HG03342 (cell line): ENCODE results near the gene RAB22A.
"Not testable (repeated sequence)": the region's sequence is repeated elsewhere in the genome, so short reads cannot be mapped to it uniquely, and the experiment has no call there.

Source experiments
- ATAC-seq: cut with Tn5 transposase; IDR thresholded peaks from one replicate; pipeline ENCODE4 v1.9.1; 2021; ENCODE audit warnings: mild to moderate bottlenecking, moderate library complexity; ENCODE audit not compliant: unreplicated experiment

RAB22A gene

DNA sequence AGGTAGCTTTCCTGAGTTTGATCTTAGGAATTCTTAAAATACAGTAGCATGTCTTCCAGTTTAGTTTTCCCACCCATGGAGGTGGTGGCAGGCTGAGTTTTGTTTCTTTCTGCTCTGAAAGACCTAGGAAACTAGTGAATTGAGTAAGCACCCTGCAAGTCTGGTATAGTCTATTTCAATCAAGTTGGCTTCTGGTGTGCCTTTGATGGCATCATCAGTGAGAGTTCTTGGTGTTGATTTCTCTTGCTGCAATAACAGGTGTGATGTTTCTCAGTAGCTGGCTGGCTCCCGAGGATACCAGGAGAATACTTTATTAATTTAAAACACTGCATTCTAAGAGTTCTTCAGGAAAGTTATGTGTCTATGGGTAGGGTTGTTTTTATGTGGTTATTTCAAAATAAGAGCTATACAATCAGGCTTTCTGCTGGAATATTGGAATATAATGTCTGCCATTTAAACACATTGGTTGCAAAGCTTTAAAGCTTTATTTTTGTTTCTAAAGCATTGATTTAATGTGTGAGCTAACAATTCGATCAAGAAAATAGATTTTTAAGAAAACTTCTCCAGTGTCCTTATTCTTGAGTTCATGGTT is 98.5 kb downstream of the RAB22A start:
- peak; percentile 43 for ATAC-seq

DNA sequence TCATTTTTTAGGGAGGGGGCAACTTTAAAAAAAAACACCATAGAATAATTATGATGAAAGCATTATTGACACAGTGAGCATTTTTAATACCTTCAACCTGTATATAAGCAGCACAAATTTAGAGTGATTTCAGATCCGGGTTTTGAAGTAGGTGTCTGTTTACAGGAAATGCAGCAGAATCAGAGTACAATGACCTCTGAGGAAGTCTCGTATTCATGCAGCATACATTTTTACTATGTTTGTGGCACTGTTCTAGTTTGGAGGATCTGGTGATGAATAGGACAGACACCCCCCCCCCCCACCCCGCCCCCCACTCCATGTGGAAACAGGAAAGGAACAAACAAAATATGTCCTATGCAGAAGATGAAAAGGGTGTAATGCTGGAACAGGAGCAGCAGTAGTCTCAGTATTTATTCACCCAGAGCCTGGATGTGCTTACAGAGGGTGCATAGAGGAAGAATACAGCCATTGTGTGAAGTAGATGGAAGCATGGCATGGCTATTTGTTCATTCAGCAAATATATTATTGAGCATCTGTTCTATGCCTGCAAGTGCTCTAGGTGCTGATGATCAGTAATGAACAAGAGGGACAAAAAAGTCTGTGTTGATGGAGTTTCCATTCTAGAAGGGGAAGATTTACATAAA is 99.2 kb downstream of the RAB22A start:
- no peak for ATAC-seq

DNA sequence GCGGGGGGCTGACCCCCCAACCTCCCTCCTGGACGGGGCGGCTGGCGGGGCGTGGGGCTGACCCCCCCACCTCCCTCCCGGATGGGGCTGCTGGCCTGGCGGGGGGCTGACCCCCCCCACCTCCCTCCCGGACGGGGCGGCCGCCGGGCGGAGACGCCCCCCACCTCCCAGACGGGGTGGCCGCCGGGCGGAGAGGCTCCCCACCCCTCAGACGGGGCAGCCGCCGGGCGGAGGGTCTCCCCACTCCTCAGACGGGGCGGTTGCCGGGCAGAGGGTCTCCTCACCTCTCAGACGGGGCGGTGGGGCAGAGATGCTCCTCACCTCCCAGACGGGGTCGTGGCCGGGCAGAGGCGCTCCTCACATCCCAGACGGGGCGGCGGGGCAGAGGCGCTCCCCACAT is 104.7 kb downstream of the RAB22A start:
- not testable (repeated sequence) for ATAC-seq

DNA sequence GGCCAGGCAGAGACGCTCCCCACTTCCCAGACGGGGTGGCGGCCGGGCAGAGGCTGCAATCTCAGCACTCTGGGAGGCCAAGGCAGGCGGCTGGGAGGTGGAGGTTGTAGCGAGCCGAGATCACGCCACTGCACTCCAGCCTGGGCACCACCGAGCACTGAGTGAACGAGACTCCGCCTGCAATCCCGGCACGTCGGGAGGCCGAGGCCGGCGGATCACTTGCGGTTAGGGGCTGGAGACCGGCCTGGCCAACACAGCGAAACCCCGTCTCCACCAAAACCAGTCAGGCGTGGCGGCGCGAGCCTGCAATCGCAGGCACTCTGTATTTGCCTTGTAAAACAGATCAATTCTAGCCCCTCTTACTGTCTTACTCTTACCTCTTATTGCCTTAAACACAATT is 105.3 kb downstream of the RAB22A start:
- ATAC-seq: not testable (repeated sequence)

DNA sequence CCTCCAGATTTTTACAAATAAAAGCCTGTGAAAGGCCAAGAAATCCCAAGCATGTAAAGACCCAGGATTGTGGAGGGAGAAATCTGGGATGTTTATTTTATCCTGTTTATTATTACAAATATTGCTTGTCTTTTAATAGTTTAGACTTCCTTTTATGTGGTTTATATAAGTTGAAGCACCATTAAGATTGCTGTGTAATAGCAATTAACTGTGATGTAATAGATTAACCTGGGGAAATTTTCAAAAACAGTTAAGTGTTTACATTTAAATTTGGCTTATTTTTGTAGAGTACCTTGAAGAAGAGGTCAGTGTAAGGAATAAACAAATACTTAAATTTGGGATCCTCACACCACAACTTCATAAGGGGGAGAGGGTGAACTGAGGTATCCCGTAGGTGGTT is 106.5 kb downstream of the RAB22A start:
- ATAC-seq: no peak

DNA sequence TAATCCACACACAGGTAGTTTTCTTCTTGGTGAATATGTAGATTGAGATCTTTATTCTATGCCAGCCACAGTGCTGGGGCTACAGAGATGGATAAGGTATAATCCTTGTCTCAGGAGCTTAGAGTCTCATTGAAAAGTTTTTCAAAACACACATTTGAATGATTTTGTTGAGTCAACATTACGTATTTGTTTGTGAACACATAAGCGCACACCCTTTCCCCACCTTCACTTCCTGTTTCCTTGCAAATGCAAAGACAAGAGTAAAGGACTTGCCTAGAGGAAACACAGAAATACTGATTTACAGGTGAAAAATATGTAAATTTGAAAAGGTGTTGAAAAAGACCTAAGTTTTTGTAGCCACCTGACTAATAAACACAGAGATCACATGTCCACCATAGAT is 107.3 kb downstream of the RAB22A start:
- ATAC-seq: no peak
